ENCODE results near the gene MAK.
"Not testable (repeated sequence)": the region's sequence is repeated elsewhere in the genome, so short reads cannot be mapped to it uniquely, and the experiment has no call there.

Gene MAK

DNA sequence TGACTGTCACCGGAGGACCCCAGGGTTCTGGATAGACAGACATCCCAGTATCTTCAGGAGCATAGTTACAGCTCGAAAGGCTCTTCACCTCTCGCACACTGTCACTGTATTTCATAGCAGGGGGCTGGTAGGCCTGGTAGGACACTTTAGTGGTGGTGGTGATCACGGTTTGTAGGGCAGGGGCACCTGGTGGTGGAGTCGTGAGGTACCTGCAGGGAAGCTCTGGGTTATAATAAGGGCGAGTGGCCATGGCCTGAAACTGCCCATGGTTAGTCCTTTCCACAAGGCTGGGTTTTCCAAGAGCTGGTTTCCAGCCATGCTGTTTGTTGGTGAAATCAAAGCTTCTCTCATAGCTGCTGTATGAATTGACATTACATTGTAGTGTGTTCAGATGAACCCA lies 35.9 kb upstream of the MAK start:
- Histone ChIP-seq H2BK5ac (ENCODE audit: low read length) (no peak overlapping the region), H2BK12ac (ENCODE audit: low read length) (no peak overlapping the region), H3K4me1 (ENCODE audit: control insufficient read depth in 2 of 2, insufficient read depth in 1 of 2, low read depth in 1 of 2, low read length in 2 of 2) (no peaks in the 10 kb centered on the region), H3K4me2 (ENCODE audit: insufficient read depth, low read length, poor library complexity, severe bottlenecking) (no peak overlapping the region), H2BK120ac (ENCODE audit: low read depth, low read length) (no peak overlapping the region), H2AFZ (ENCODE audit: low read length) (no peak overlapping the region), H3K9ac (ENCODE audit: low read depth, low read length, poor library complexity) (no peak overlapping the region), H3K14ac (ENCODE audit: low read length) (no peak overlapping the region), H3K79me1 (ENCODE audit: low read depth, low read length) (peaks cover 1% of the 10 kb centered on the region), H3K23ac (ENCODE audit: low read depth, low read length, poor library complexity) (no peak overlapping the region), H3K4ac (ENCODE audit: low read length) (no peak overlapping the region), H3K18ac (ENCODE audit: low read length) (no peak overlapping the region), H3K27me3 (ENCODE audit: control insufficient read depth in 3 of 3, insufficient read depth in 3 of 3, low read depth in 1 of 3, low read length in 3 of 3) (peaks cover 0 to 33% (median 0%) of the 10 kb centered on the region in 3 experiments), H4K91ac (ENCODE audit: low read depth, low read length, poor library complexity) (no peak overlapping the region), H4K8ac (ENCODE audit: low read depth, low read length) (no peak overlapping the region), H3K9me3 (replicated peaks in 1 of 2; ENCODE audit: control insufficient read depth in 2 of 2, insufficient read depth in 1 of 2, low read depth in 1 of 2, low read length in 2 of 2) (no peaks in the 10 kb centered on the region), H3K27ac (replicated peaks; ENCODE audit: low read length) (no peak overlapping the region), H2BK15ac (ENCODE audit: low read length) (no peak overlapping the region), H3K4me3 (ENCODE audit: low read length in 2 of 2) (no peak overlapping the region), H2AK5ac (ENCODE audit: low read depth, low read length) (no peak overlapping the region), H3K36me3 (replicated peaks in 1 of 2; ENCODE audit: control insufficient read depth in 2 of 2, insufficient read depth in 2 of 2, low read length in 2 of 2) (no peaks in the 10 kb centered on the region)
- no CpG with 5 or more reads among the region's 6 CpGs for WGBS, 2 donors (ENCODE audit: extremely low coverage in 2 of 2, insufficient read length in 2 of 2, insufficient replicate concordance in 1 of 2)
- no peak for DNase-seq (ENCODE audit: low spot score)

DNA sequence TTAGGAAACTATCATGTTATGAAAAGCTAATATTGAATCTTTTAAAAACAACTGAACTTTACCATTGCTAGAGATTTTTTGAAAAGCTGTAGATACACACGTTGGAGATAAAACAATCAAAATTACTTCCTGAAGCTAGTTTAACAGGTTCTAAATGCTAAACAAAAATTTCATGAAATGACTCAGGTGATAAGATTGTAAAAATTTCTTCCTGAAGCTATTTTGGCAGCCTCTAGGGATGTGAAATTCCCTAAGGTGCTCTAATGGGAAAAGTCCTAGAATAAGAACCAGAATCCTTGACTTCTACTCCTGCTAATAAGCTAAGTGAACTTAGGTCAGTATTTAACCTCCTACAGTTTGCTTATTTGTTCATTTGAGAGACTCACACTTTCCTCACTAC lies 35.0 kb upstream of the MAK start:
- H3K9ac ChIP-seq (ENCODE audit: low read depth, low read length, poor library complexity): no peak overlapping the region
- H2AK5ac ChIP-seq (ENCODE audit: low read depth, low read length): no peak overlapping the region
- H2BK15ac ChIP-seq (ENCODE audit: low read length): no peak overlapping the region
- H3K4ac ChIP-seq (ENCODE audit: low read length): no peak overlapping the region
- H3K14ac ChIP-seq (ENCODE audit: low read length): no peak overlapping the region
- H4K91ac ChIP-seq (ENCODE audit: low read depth, low read length, poor library complexity): no peak overlapping the region
- no peak overlapping the region for H2AFZ ChIP-seq (ENCODE audit: low read length)
- H3K23ac ChIP-seq (ENCODE audit: low read depth, low read length, poor library complexity): no peak overlapping the region
- no peak overlapping the region for H2BK12ac ChIP-seq (ENCODE audit: low read length)
- H4K8ac ChIP-seq (ENCODE audit: low read depth, low read length): no peak overlapping the region
- no peak overlapping the region for H3K4me2 ChIP-seq (ENCODE audit: insufficient read depth, low read length, poor library complexity, severe bottlenecking)
- no peak overlapping the region for H3K27ac ChIP-seq (replicated peaks; ENCODE audit: low read length)
- H3K4me1 ChIP-seq (ENCODE audit: control insufficient read depth in 2 of 2, insufficient read depth in 1 of 2, low read depth in 1 of 2, low read length in 2 of 2): no peaks in the 10 kb centered on the region
- peaks cover 1% of the 10 kb centered on the region for H3K79me1 ChIP-seq (ENCODE audit: low read depth, low read length)
- no peak for DNase-seq (ENCODE audit: low spot score)
- no peak overlapping the region for H3K4me3 ChIP-seq (ENCODE audit: low read length in 2 of 2)
- no peaks in the 10 kb centered on the region for H3K9me3 ChIP-seq (replicated peaks in 1 of 2; ENCODE audit: control insufficient read depth in 2 of 2, insufficient read depth in 1 of 2, low read depth in 1 of 2, low read length in 2 of 2)
- no peaks in the 10 kb centered on the region for H3K36me3 ChIP-seq (replicated peaks in 1 of 2; ENCODE audit: control insufficient read depth in 2 of 2, insufficient read depth in 2 of 2, low read length in 2 of 2)
- peaks cover 0 to 24% (median 0%) of the 10 kb centered on the region in 3 experiments for H3K27me3 ChIP-seq (ENCODE audit: control insufficient read depth in 3 of 3, insufficient read depth in 3 of 3, low read depth in 1 of 3, low read length in 3 of 3)
- H2BK120ac ChIP-seq (ENCODE audit: low read depth, low read length): no peak overlapping the region
- H2BK5ac ChIP-seq (ENCODE audit: low read length): no peak overlapping the region
- no peak overlapping the region for H3K18ac ChIP-seq (ENCODE audit: low read length)
- WGBS, 2 donors (ENCODE audit: extremely low coverage in 2 of 2, insufficient read length in 2 of 2, insufficient replicate concordance in 1 of 2): no CpG with 5 or more reads among the region's 1 CpG

DNA sequence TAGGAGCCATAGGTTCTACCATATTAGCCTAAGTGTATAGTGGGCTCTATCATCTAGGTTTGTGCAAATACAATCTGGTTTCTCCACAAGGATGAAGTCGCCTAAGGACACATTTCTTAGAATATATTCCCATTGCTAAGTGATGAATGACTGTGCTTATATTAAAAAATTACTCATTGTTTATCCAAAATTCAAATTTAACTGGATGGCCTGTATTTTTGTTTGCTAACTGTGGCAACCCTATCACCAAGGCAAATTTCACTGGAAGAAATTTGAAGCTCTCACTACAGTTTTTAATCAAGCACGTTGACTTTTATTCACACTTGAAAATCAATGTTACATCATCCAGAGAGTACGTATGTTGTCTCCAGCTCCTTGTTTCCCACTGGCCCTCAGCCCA lies 29.6 kb upstream of the MAK start:
- no peak overlapping the region for H4K91ac ChIP-seq (ENCODE audit: low read depth, low read length, poor library complexity)
- H2BK5ac ChIP-seq (ENCODE audit: low read length): no peak overlapping the region
- H3K4ac ChIP-seq (ENCODE audit: low read length): no peak overlapping the region
- WGBS, 2 donors (ENCODE audit: extremely low coverage in 2 of 2, insufficient read length in 2 of 2, insufficient replicate concordance in 1 of 2): no CpG with 5 or more reads among the region's 3 CpGs
- H2AFZ ChIP-seq (ENCODE audit: low read length): no peak overlapping the region
- H3K18ac ChIP-seq (ENCODE audit: low read length): no peak overlapping the region
- no peak overlapping the region for H3K23ac ChIP-seq (ENCODE audit: low read depth, low read length, poor library complexity)
- no peaks in the 10 kb centered on the region for H3K4me1 ChIP-seq (ENCODE audit: control insufficient read depth in 2 of 2, insufficient read depth in 1 of 2, low read depth in 1 of 2, low read length in 2 of 2)
- no peak overlapping the region for H3K27ac ChIP-seq (replicated peaks; ENCODE audit: low read length)
- H3K9ac ChIP-seq (ENCODE audit: low read depth, low read length, poor library complexity): no peak overlapping the region
- no peak overlapping the region for H3K14ac ChIP-seq (ENCODE audit: low read length)
- H4K8ac ChIP-seq (ENCODE audit: low read depth, low read length): no peak overlapping the region
- H3K27me3 ChIP-seq (ENCODE audit: control insufficient read depth in 3 of 3, insufficient read depth in 3 of 3, low read depth in 1 of 3, low read length in 3 of 3): no peaks in the 10 kb centered on the region
- H3K4me2 ChIP-seq (ENCODE audit: insufficient read depth, low read length, poor library complexity, severe bottlenecking): no peak overlapping the region
- H3K4me3 ChIP-seq (ENCODE audit: low read length in 2 of 2): no peak overlapping the region
- H3K9me3 ChIP-seq (replicated peaks in 1 of 2; ENCODE audit: control insufficient read depth in 2 of 2, insufficient read depth in 1 of 2, low read depth in 1 of 2, low read length in 2 of 2): no peaks in the 10 kb centered on the region
- H3K79me1 ChIP-seq (ENCODE audit: low read depth, low read length): no peaks in the 10 kb centered on the region
- no peak overlapping the region for H2BK15ac ChIP-seq (ENCODE audit: low read length)
- no peak for DNase-seq (ENCODE audit: low spot score)
- H2AK5ac ChIP-seq (ENCODE audit: low read depth, low read length): no peak overlapping the region
- H2BK12ac ChIP-seq (ENCODE audit: low read length): no peak overlapping the region
- no peak overlapping the region for H2BK120ac ChIP-seq (ENCODE audit: low read depth, low read length)
- H3K36me3 ChIP-seq (replicated peaks in 1 of 2; ENCODE audit: control insufficient read depth in 2 of 2, insufficient read depth in 2 of 2, low read length in 2 of 2): no peaks in the 10 kb centered on the region

DNA sequence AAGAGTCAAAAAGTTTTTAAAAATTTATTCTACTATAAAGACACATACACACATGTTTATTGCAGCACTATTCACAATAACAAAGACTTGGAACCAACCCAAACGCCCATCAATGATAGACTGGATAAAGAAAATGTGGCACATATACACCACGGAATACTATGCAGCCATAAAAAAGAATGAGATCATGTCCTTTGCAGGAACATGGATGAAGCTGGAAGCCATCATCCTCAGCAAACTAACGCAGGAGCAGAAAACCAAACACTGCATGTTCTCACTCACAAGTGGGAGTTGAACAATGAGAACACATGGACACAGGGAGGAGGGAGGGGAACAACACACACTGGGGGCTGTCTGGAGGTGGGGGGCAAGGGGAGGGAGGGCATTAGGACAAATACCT lies 28.4 kb upstream of the MAK start:
- DNase-seq (ENCODE audit: low spot score); H3K4me3 ChIP-seq (ENCODE audit: low read length in 2 of 2): not testable (repeated sequence)

More for the DNA sequence above, 28.4 kb upstream of the MAK start:
- not testable (repeated sequence) for H4K8ac ChIP-seq (ENCODE audit: low read depth, low read length); H2BK15ac ChIP-seq (ENCODE audit: low read length); H2BK120ac ChIP-seq (ENCODE audit: low read depth, low read length); H3K4ac ChIP-seq (ENCODE audit: low read length); H3K27me3 ChIP-seq (ENCODE audit: control insufficient read depth in 3 of 3, insufficient read depth in 3 of 3, low read depth in 1 of 3, low read length in 3 of 3); H2BK12ac ChIP-seq (ENCODE audit: low read length); H3K18ac ChIP-seq (ENCODE audit: low read length); H3K14ac ChIP-seq (ENCODE audit: low read length); H2BK5ac ChIP-seq (ENCODE audit: low read length); H4K91ac ChIP-seq (ENCODE audit: low read depth, low read length, poor library complexity); H3K27ac ChIP-seq (replicated peaks; ENCODE audit: low read length); H3K9ac ChIP-seq (ENCODE audit: low read depth, low read length, poor library complexity); H3K79me1 ChIP-seq (ENCODE audit: low read depth, low read length); H2AK5ac ChIP-seq (ENCODE audit: low read depth, low read length); H3K4me2 ChIP-seq (ENCODE audit: insufficient read depth, low read length, poor library complexity, severe bottlenecking); H3K23ac ChIP-seq (ENCODE audit: low read depth, low read length, poor library complexity); H3K36me3 ChIP-seq (replicated peaks in 1 of 2; ENCODE audit: control insufficient read depth in 2 of 2, insufficient read depth in 2 of 2, low read length in 2 of 2); H2AFZ ChIP-seq (ENCODE audit: low read length); H3K9me3 ChIP-seq (replicated peaks in 1 of 2; ENCODE audit: control insufficient read depth in 2 of 2, insufficient read depth in 1 of 2, low read depth in 1 of 2, low read length in 2 of 2); H3K4me1 ChIP-seq (ENCODE audit: control insufficient read depth in 2 of 2, insufficient read depth in 1 of 2, low read depth in 1 of 2, low read length in 2 of 2)
- no CpG with 5 or more reads among the region's 3 CpGs for WGBS, 2 donors (ENCODE audit: extremely low coverage in 2 of 2, insufficient read length in 2 of 2, insufficient replicate concordance in 1 of 2)

All from neuronal stem cell (in vitro differentiated cells).